ENCODE results near the gene ARHGAP15. TPM values are rescaled to one million over a fixed set of nuclear protein-coding genes. Genes with fewer than 3 reads are reported as not detected.

Gene ARHGAP15
- total RNA-seq (2021; ENCODE audit: unreplicated experiment) (0.41 TPM), Bru-seq, nascent RNA (percentile 3 among the genes with signal in this experiment), BruChase-seq, experiment 1, labeled RNA remaining after a 2-hour chase (percentile 5 among the genes with signal in this experiment), BruChase-seq, experiment 2, labeled RNA remaining after a 6-hour chase (percentile 10 among the genes with signal in this experiment)
- polyA plus RNA-seq (2012; ENCODE audit: insufficient read length) = not detected
- long read RNA-seq = 0 reads

DNA sequence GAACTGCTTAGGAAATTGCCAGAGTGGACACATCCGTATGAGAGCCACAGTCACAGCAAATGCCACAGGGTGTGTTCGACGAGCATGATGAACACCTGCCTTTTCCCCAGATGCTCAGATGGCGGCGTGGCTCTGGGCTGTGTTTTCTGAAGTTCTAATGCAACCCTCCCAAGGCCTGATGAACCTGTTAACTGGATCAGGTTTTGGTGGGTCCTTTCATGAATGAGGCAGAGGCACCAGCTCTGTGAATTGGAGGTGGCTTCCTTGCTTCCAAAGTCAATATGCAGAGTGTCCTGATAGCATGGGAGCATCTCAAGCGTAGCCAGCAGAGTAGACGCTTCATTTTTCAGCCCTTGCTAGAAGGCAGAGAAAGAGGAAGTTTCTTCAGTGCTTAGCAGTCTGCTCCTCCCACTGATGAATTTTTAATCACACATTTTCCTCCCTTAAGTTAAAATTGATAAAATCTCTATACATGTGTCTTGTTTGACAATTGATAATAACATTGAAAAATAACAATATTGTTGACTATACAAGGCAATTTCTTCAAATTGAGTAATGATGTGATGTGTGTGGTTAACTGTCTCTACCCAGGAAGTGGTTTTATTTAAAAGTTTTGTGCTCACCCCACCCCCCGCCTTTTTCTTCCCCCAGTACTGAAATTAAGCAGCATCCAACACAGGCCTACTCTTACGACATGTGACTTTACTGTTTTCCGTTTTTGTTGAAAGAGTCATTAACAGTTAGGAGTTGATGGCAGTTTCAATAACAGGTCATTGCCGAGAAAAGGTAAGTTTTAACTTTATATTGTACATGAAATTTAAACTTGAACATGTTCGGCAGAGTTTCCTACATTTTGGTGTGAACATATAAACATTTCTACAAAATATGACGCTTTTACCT lies at the start of gene ARHGAP15:
Gene ARHGAP15, plus strand, starts transcription at position 739 of the 900 bp plus-strand sequence.
- Histone ChIP-seq H3K27me3 (ENCODE audit: control insufficient read depth, insufficient read depth, low read length) (no peaks in the 10 kb centered on the region; the same call in 1 of the 2 replicates), H3K4me3 (ENCODE audit: low read depth in 2 of 2, low read length in 2 of 2) (no peak within 1 kb of the TSS), H3K36me3 (ENCODE audit: control insufficient read depth, insufficient read depth, low read length) (no peaks in the 10 kb centered on the region), H3K9me3 (ENCODE audit: control insufficient read depth, insufficient read depth, low read depth, low read length) (no peaks in the 10 kb centered on the region), H3K27ac (ENCODE audit: low read length) (no peak within 1 kb of the TSS), H3K4me1 (ENCODE audit: control insufficient read depth, insufficient read depth, low read length) (no peaks in the 10 kb centered on the region)
- intact Hi-C loops (cut with micrococcal nuclease; ENCODE audit: unreplicated experiment) = no loop called here
- DNase-seq (ENCODE audit: low read depth, low spot score) (no peak), ATAC-seq (no peak)
- ChIA-PET POLR2A (no interaction called here), CTCF (no interaction called here)
- BruUV-seq (replicated peaks) = no TSS peak
- in situ Hi-C loops (cut with HindIII; ENCODE audit: low pct_unique_long_range_greater_than_20kb, low sequenced_read_pairs) = no loop called here
- TF ChIP-seq TCF7L2 (IDR thresholded peaks at IDR 0.05; ENCODE audit: low read depth, low read length) = no peak
- no peak for TF ChIP-seq SIN3A (IDR thresholded peaks at IDR 0.05; ENCODE audit: borderline replicate concordance, insufficient read depth, low read depth, low read length)
- TF ChIP-seq, protein P1, sequence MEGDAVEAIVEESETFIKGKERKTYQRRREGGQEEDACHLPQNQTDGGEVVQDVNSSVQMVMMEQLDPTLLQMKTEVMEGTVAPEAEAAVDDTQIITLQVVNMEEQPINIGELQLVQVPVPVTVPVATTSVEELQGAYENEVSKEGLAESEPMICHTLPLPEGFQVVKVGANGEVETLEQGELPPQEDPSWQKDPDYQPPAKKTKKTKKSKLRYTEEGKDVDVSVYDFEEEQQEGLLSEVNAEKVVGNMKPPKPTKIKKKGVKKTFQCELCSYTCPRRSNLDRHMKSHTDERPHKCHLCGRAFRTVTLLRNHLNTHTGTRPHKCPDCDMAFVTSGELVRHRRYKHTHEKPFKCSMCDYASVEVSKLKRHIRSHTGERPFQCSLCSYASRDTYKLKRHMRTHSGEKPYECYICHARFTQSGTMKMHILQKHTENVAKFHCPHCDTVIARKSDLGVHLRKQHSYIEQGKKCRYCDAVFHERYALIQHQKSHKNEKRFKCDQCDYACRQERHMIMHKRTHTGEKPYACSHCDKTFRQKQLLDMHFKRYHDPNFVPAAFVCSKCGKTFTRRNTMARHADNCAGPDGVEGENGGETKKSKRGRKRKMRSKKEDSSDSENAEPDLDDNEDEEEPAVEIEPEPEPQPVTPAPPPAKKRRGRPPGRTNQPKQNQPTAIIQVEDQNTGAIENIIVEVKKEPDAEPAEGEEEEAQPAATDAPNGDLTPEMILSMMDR (IDR thresholded peaks at IDR 0.05) = no peak
- TF ChIP-seq, protein P2, sequence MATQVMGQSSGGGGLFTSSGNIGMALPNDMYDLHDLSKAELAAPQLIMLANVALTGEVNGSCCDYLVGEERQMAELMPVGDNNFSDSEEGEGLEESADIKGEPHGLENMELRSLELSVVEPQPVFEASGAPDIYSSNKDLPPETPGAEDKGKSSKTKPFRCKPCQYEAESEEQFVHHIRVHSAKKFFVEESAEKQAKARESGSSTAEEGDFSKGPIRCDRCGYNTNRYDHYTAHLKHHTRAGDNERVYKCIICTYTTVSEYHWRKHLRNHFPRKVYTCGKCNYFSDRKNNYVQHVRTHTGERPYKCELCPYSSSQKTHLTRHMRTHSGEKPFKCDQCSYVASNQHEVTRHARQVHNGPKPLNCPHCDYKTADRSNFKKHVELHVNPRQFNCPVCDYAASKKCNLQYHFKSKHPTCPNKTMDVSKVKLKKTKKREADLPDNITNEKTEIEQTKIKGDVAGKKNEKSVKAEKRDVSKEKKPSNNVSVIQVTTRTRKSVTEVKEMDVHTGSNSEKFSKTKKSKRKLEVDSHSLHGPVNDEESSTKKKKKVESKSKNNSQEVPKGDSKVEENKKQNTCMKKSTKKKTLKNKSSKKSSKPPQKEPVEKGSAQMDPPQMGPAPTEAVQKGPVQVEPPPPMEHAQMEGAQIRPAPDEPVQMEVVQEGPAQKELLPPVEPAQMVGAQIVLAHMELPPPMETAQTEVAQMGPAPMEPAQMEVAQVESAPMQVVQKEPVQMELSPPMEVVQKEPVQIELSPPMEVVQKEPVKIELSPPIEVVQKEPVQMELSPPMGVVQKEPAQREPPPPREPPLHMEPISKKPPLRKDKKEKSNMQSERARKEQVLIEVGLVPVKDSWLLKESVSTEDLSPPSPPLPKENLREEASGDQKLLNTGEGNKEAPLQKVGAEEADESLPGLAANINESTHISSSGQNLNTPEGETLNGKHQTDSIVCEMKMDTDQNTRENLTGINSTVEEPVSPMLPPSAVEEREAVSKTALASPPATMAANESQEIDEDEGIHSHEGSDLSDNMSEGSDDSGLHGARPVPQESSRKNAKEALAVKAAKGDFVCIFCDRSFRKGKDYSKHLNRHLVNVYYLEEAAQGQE (IDR thresholded peaks at IDR 0.05; ENCODE audit: insufficient read depth in 1 of 2, low read depth in 2 of 2, low read length in 1 of 2) = no peak
- TF ChIP-seq POLR2AphosphoS5 (IDR thresholded peaks at IDR 0.05; ENCODE audit: low read depth, low read length) = no peak

- DNase-seq (ENCODE audit: low read depth, low spot score) (no peak), ATAC-seq (no peak)
- in situ Hi-C loops (cut with HindIII; ENCODE audit: low pct_unique_long_range_greater_than_20kb, low sequenced_read_pairs) = no loop called here
- no peaks in the 10 kb centered on the region for H3K9me3 ChIP-seq (ENCODE audit: control insufficient read depth, insufficient read depth, low read depth, low read length)
- TF ChIP-seq, protein P1 (IDR thresholded peaks at IDR 0.05) = no peak
- TF ChIP-seq, protein P2 (IDR thresholded peaks at IDR 0.05; ENCODE audit: insufficient read depth in 1 of 2, low read depth in 2 of 2, low read length in 1 of 2) = no peak
- TF ChIP-seq TCF7L2 (IDR thresholded peaks at IDR 0.05; ENCODE audit: low read depth, low read length) (no peak), SIN3A (IDR thresholded peaks at IDR 0.05; ENCODE audit: borderline replicate concordance, insufficient read depth, low read depth, low read length) (no peak), POLR2AphosphoS5 (IDR thresholded peaks at IDR 0.05; ENCODE audit: low read depth, low read length) (no peak)
- H3K4me3 ChIP-seq (ENCODE audit: low read depth in 2 of 2, low read length in 2 of 2) = no peak overlapping the region
- H3K27me3 ChIP-seq (ENCODE audit: control insufficient read depth, insufficient read depth, low read length) = no peaks in the 10 kb centered on the region
- intact Hi-C loops (cut with micrococcal nuclease; ENCODE audit: unreplicated experiment) = no loop called here
- no peaks in the 10 kb centered on the region for H3K36me3 ChIP-seq (ENCODE audit: control insufficient read depth, insufficient read depth, low read length)
- no peak overlapping the region for H3K27ac ChIP-seq (ENCODE audit: low read length)
- CTCF ChIA-PET = no interaction called here
- no TSS peak for BruUV-seq (replicated peaks)
- no peaks in the 10 kb centered on the region for H3K4me1 ChIP-seq (ENCODE audit: control insufficient read depth, insufficient read depth, low read length)
- POLR2A ChIA-PET = no interaction called here
Measured at GRCh38 chr2:143081616-143082015, 47.6 kb upstream of the ARHGAP15 start.
